ENCODE data around the gene CD86. TPM values are rescaled to one million over a fixed set of nuclear protein-coding genes. Genes with fewer than 3 reads are reported as not detected.

The CD86 gene
- total and polyA plus RNA-seq, 2 of the 8 experiments (the other 6 are each of a cell fraction or from before 2014, with no cell fraction given): 0.12 to 0.30 TPM

- TF ChIP-seq CHD7 (IDR thresholded peaks at IDR 0.05; ENCODE audit: insufficient replicate concordance, low read length) (no peak), RAD21 (IDR thresholded peaks at IDR 0.05 in 1 of 2, conservative IDR thresholded peaks at IDR 0.05 in 1 of 2; ENCODE audit: low read depth in 2 of 2, low read length in 2 of 2) (no peak), EZH2 (IDR thresholded peaks at IDR 0.05; ENCODE audit: low read depth, low read length, severe bottlenecking) (no peak)
These were observed 22.6 kb upstream of the CD86 start (continued) for GRCh38 chr3:122032531-122032930.
